MM.1S (cell line): ENCODE measurements around the gene SYTL3.

Experiments used
- EZH2phosphoT487 ChIP-seq: fragments of 300-600 bp; sonication (generic); IDR thresholded peaks from 2 replicates; pipeline ENCODE4 v1.6.1; 2018; ENCODE audit warnings: antibody characterized with exemption, low read length
- TF ChIP-seq, protein P1 (sequence below): fragments of 300-600 bp; sonication (generic); IDR thresholded peaks from 2 replicates; pipeline ENCODE4 v1.5.1; 2016; ENCODE audit warnings: antibody characterized with exemption, low read length, mixed read lengths

DNA sequence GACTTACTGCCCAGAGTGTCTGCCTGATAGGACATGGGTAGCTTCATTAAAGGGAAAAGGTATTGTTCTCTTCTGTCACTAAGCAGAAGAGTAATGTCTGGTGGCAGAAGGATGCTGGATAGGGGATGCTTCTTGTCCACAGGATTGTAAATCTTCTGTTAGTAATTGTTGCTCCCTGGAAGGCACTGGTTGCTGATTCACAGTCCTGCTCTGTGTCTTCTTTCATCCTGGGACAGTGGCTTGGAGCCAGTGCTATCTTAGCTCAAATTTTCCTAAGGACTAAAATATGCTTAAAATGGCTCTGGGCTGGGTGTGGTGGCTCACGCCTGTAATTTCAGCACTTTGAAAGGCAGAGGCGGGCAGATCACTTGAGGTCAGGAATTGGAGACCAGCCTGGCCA is 48.0 kb downstream of the SYTL3 start:
- TF ChIP-seq, protein P1, sequence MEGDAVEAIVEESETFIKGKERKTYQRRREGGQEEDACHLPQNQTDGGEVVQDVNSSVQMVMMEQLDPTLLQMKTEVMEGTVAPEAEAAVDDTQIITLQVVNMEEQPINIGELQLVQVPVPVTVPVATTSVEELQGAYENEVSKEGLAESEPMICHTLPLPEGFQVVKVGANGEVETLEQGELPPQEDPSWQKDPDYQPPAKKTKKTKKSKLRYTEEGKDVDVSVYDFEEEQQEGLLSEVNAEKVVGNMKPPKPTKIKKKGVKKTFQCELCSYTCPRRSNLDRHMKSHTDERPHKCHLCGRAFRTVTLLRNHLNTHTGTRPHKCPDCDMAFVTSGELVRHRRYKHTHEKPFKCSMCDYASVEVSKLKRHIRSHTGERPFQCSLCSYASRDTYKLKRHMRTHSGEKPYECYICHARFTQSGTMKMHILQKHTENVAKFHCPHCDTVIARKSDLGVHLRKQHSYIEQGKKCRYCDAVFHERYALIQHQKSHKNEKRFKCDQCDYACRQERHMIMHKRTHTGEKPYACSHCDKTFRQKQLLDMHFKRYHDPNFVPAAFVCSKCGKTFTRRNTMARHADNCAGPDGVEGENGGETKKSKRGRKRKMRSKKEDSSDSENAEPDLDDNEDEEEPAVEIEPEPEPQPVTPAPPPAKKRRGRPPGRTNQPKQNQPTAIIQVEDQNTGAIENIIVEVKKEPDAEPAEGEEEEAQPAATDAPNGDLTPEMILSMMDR: no peak
- no peak for TF ChIP-seq EZH2phosphoT487
